ENCODE results near the gene AOC2. TPM values are rescaled to one million over a fixed set of nuclear protein-coding genes. Genes with fewer than 3 reads are reported as not detected.

AOC2 gene
- total and polyA plus RNA-seq, 2 of the 13 experiments (the other 11 are each of a cell fraction or from before 2014, with no cell fraction given): 1.2 to 3.3 TPM

- TF ChIP-seq ZHX2 (IDR thresholded peaks at IDR 0.05; ENCODE audit: low read depth) (no peak), ZHX2 (CRISPR knock-in tag; IDR thresholded peaks at IDR 0.05; ENCODE audit: borderline replicate concordance) (no peak), ZSCAN31 (CRISPR knock-in tag; IDR thresholded peaks at IDR 0.05; ENCODE audit: low read depth) (no peak), ZSCAN29 (CRISPR knock-in tag; conservative IDR thresholded peaks at IDR 0.05) (0 out of 2 replicates have a peak, but pooled peaks have one; percentile 14), MAFK (conservative IDR thresholded peaks at IDR 0.05 in 1 of 2, IDR thresholded peaks at IDR 0.05 in 1 of 2; ENCODE audit: low read length in 2 of 2) (peak in 1 of 2 experiments; percentile 39; a peak in 2 of 4 replicates)
Measured at GRCh38 chr17:42893359-42893758, 49.0 kb downstream of the AOC2 start (continued).

All from HepG2 (cell line).